GM12878 (cell line): ENCODE data around the gene TNNT2. TPM values are rescaled to one million over a fixed set of nuclear protein-coding genes. Genes with fewer than 3 reads are reported as not detected.
A peak's percentile ranks its signal among the peaks of the same experiment; 100 is the strongest.

Experiments used
- HCFC1 ChIP-seq: fragments of 150-350 bp; IDR thresholded peaks from 2 replicates; pipeline ENCODE4 v1.6.1; 2014; ENCODE audit warnings: low read length
- MEF2A ChIP-seq: IDR thresholded peaks from 2 replicates; pipeline ENCODE4 v1.6.1; 2011; ENCODE audit warnings: low read depth, mild to moderate bottlenecking, low read length, moderate library complexity; ENCODE audit not compliant: insufficient read depth
- RBBP5 ChIP-seq: fragments of 200-600 bp; sonication (generic); conservative IDR thresholded peaks from 2 replicates; pipeline ENCODE4 v1.6.1; 2016
- polyA plus RNA-seq, 11 experiments: library from polyadenylated mRNA; depleted of rRNA in 4 of 11; unstranded in 6 of 11; stranded (reverse) in 5 of 11; fragments of >200 nt; fragmentation: Nextera tagmentation in 4 of 11; fragmentation: Illumina TruSeq in 1 of 11; extraction: Ambion mirVana in 4 of 11; extraction: Trizol in 1 of 11; gene quantifications; 1 replicate in 1 of 11; 2 replicates in 10 of 11; pipeline versions ENCODE4 v1.2.1 to v1.2.3, GENCODE V29; 2011 to 2016; ENCODE audit warnings: inconsistent platforms in 2 of 11, missing spikeins in 2 of 11, low read depth in 1 of 11
- total RNA-seq, 4 experiments: library from RNA; depleted of rRNA in 3 of 4; stranded (reverse); fragments of >200 nt in 3 of 4; fragmentation: Illumina TruSeq in 1 of 4; extraction: Trizol in 1 of 4; gene quantifications; 2 replicates each; pipeline versions ENCODE4 v1.2.1 to v1.2.3, GENCODE V29; 2013 to 2021
- TF ChIP-seq, protein P1 (sequence below): fragments of 450-650 bp; formaldehyde crosslinking; IDR thresholded peaks from 2 replicates; pipeline ENCODE4 v1.4.0; 2020; ENCODE audit warnings: mild to moderate bottlenecking, moderate library complexity
- TF ChIP-seq, protein P2 (sequence below), 3 experiments: IDR thresholded peaks in 2 of 3; conservative IDR thresholded peaks in 1 of 3; 2 replicates each; pipeline ENCODE4 v1.5.1; 2011; ENCODE audit warnings: low read depth in 3 of 3, low read length in 3 of 3, mild to moderate bottlenecking in 3 of 3, control low read depth in 2 of 3, moderate library complexity in 2 of 3, inconsistent platforms in 1 of 3, mixed read lengths in 1 of 3; ENCODE audit not compliant: control insufficient read depth in 2 of 3, insufficient read depth in 1 of 3; ENCODE audit errors: extremely low read depth in 1 of 3

The TNNT2 gene
- total and polyA plus RNA-seq, 10 of the 15 experiments (the other 5 are each of a cell fraction or from before 2014, with no cell fraction given), result 2.2 TPM; not detected in 9

DNA sequence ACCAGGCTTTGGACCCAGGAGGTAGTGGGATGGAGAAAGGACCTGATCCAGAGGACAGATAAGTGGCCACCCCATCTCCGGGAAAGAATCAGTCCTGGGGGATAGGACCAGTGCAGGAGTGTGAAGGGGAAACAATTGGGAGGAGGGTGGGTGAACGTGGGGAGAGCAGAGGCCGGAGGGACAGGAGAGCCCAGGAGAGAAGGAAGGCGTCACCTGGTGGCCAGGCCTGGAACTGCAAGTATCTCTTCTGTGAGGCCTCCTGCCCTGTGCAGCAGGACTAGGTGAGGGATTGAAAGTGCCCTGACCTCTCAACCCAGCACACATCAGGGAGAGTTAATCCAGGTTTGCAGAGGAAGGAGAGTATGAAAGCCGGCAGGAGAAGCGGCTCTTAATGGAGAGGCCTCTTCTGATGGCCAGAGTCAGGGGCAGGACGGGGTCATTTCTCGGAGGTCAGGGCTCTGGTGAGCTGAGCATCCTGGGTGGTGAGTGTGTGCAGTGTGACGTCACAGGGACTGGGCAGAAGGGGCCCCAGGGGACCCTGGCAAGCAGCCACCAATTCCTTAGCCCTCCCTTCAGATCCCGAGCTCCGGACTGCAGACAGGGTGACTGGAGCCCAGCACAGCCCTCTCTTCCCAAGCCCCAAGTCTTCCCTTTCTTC lies 30.8 kb upstream of the TNNT2 start (continued):
- TF ChIP-seq, protein P1, sequence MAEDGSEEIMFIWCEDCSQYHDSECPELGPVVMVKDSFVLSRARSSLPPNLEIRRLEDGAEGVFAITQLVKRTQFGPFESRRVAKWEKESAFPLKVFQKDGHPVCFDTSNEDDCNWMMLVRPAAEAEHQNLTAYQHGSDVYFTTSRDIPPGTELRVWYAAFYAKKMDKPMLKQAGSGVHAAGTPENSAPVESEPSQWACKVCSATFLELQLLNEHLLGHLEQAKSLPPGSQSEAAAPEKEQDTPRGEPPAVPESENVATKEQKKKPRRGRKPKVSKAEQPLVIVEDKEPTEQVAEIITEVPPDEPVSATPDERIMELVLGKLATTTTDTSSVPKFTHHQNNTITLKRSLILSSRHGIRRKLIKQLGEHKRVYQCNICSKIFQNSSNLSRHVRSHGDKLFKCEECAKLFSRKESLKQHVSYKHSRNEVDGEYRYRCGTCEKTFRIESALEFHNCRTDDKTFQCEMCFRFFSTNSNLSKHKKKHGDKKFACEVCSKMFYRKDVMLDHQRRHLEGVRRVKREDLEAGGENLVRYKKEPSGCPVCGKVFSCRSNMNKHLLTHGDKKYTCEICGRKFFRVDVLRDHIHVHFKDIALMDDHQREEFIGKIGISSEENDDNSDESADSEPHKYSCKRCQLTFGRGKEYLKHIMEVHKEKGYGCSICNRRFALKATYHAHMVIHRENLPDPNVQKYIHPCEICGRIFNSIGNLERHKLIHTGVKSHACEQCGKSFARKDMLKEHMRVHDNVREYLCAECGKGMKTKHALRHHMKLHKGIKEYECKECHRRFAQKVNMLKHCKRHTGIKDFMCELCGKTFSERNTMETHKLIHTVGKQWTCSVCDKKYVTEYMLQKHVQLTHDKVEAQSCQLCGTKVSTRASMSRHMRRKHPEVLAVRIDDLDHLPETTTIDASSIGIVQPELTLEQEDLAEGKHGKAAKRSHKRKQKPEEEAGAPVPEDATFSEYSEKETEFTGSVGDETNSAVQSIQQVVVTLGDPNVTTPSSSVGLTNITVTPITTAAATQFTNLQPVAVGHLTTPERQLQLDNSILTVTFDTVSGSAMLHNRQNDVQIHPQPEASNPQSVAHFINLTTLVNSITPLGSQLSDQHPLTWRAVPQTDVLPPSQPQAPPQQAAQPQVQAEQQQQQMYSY (CRISPR knock-in tag), result no peak
- TF ChIP-seq, protein P2, sequence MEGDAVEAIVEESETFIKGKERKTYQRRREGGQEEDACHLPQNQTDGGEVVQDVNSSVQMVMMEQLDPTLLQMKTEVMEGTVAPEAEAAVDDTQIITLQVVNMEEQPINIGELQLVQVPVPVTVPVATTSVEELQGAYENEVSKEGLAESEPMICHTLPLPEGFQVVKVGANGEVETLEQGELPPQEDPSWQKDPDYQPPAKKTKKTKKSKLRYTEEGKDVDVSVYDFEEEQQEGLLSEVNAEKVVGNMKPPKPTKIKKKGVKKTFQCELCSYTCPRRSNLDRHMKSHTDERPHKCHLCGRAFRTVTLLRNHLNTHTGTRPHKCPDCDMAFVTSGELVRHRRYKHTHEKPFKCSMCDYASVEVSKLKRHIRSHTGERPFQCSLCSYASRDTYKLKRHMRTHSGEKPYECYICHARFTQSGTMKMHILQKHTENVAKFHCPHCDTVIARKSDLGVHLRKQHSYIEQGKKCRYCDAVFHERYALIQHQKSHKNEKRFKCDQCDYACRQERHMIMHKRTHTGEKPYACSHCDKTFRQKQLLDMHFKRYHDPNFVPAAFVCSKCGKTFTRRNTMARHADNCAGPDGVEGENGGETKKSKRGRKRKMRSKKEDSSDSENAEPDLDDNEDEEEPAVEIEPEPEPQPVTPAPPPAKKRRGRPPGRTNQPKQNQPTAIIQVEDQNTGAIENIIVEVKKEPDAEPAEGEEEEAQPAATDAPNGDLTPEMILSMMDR (IDR thresholded peaks at IDR 0.05 in 2 of 3, conservative IDR thresholded peaks at IDR 0.05 in 1 of 3; ENCODE audit: control insufficient read depth in 2 of 3, extremely low read depth in 1 of 3, insufficient read depth in 1 of 3, low read depth in 3 of 3, low read length in 3 of 3), result peak; percentile 96 to 99 (median 98); a peak in 5 of 6 replicates
- TF ChIP-seq HCFC1 (no peak), RBBP5 (no peak), MEF2A (no peak)
